OCI-M2 (cell line): ENCODE data around the gene RTP3.
A peak's percentile ranks its signal among the peaks of the same experiment; 100 is the strongest.

Experiments used
- DNase-seq: peaks from one replicate; lab custom pipeline; 2025; ENCODE audit not compliant: unreplicated experiment; lab: John Stamatoyannopoulos, UW

The RTP3 gene

GRCh38 chr3:46468753-46469600 lies 28.8 kb upstream of the RTP3 start:
- DNase-seq: no peak

GRCh38 chr3:46469680-46470357 lies 28.0 kb upstream of the RTP3 start:
- DNase-seq: no peak

GRCh38 chr3:46470831-46471230 lies 26.9 kb upstream of the RTP3 start:
- no peak for DNase-seq

- DNase-seq: no peak
Measured at GRCh38 chr3:46471371-46471914, 26.3 kb upstream of the RTP3 start.

- no peak for DNase-seq
Measured at GRCh38 chr3:46472736-46473135, 25.0 kb upstream of the RTP3 start.

- DNase-seq: no peak
Measured at GRCh38 chr3:46477145-46477544, 20.6 kb upstream of the RTP3 start.

- no peak for DNase-seq
Measured at GRCh38 chr3:46477756-46478155, 20.0 kb upstream of the RTP3 start.

- DNase-seq: no peak
Measured at GRCh38 chr3:46478341-46478740, 19.4 kb upstream of the RTP3 start.

- no peak for DNase-seq
Measured at GRCh38 chr3:46479021-46479420, 18.8 kb upstream of the RTP3 start.

GRCh38 chr3:46479696-46480095 lies 18.1 kb upstream of the RTP3 start:
- DNase-seq: no peak

GRCh38 chr3:46480491-46481195 lies 17.1 kb upstream of the RTP3 start:
- DNase-seq: no peak

- no peak for DNase-seq
Measured at GRCh38 chr3:46481636-46482035, 16.1 kb upstream of the RTP3 start.

- DNase-seq: no peak
Measured at GRCh38 chr3:46482632-46483350, 15.0 kb upstream of the RTP3 start.

- no peak for DNase-seq
Measured at GRCh38 chr3:46483825-46484224, 14.0 kb upstream of the RTP3 start.

- no peak for DNase-seq
Measured at GRCh38 chr3:46484388-46484787, 13.4 kb upstream of the RTP3 start.

GRCh38 chr3:46484911-46485778 lies 12.6 kb upstream of the RTP3 start:
- DNase-seq: no peak

- no peak for DNase-seq
Measured at GRCh38 chr3:46485779-46486175, 12.0 kb upstream of the RTP3 start.

- DNase-seq: peak; percentile 29
Measured at GRCh38 chr3:46488735-46489361, 8.9 kb upstream of the RTP3 start.

GRCh38 chr3:46489381-46489780 lies 8.4 kb upstream of the RTP3 start:
- no peak for DNase-seq

- no peak for DNase-seq
Measured at GRCh38 chr3:46489875-46490274, 7.9 kb upstream of the RTP3 start.
